Mesenchymal stem cell (in vitro differentiated cells and primary cell): Measurements from ENCODE around the gene EXOC6B.
"Not testable (repeated sequence)": the region's sequence is repeated elsewhere in the genome, so short reads cannot be mapped to it uniquely, and the experiment has no call there.

Source experiments
- DNase-seq: peaks from one replicate; pipeline ENCODE4 v3.0.0-alpha.2; 2013
- H2AFZ ChIP-seq: one replicate; pipeline ENCODE4 v1.6.1; 2013; ENCODE audit warnings: low read depth, mild to moderate bottlenecking, control low read depth, inconsistent platforms, low read length, moderate library complexity
- H2AK5ac ChIP-seq: 2 replicates; pipeline ENCODE4 v1.6.1; 2013; ENCODE audit warnings: low read length, moderate library complexity, mild to moderate bottlenecking, inconsistent platforms; ENCODE audit not compliant: severe bottlenecking
- H2BK120ac ChIP-seq: one replicate; pipeline ENCODE4 v1.6.1; 2013; ENCODE audit warnings: low read depth, mild to moderate bottlenecking, inconsistent platforms, low read length, moderate library complexity
- H2BK12ac ChIP-seq, 2 experiments: one replicate each; pipeline ENCODE4 v1.6.1; 2013; ENCODE audit warnings: inconsistent platforms in 2 of 2, low read length in 2 of 2, mild to moderate bottlenecking in 2 of 2, moderate library complexity in 2 of 2, control low read depth in 1 of 2
- H2BK15ac ChIP-seq: one replicate; pipeline ENCODE4 v1.6.1; 2013; ENCODE audit warnings: mild to moderate bottlenecking, low read depth, inconsistent platforms; ENCODE audit not compliant: poor library complexity, severe bottlenecking
- H2BK5ac ChIP-seq: 2 replicates; pipeline ENCODE4 v1.6.1; 2013; ENCODE audit warnings: low read depth, mild to moderate bottlenecking, low read length, control low read depth, inconsistent platforms; ENCODE audit not compliant: poor library complexity, severe bottlenecking
- H3K14ac ChIP-seq, 2 experiments: one replicate each; pipeline ENCODE4 v1.6.1; 2013; ENCODE audit warnings: inconsistent platforms in 2 of 2, low read length in 2 of 2, control low read depth in 1 of 2, mild to moderate bottlenecking in 1 of 2, moderate library complexity in 1 of 2
- H3K18ac ChIP-seq, 2 experiments: one replicate each; pipeline ENCODE4 v1.6.1; 2013; ENCODE audit warnings: inconsistent platforms in 2 of 2, low read length in 2 of 2, control low read depth in 1 of 2, low read depth in 1 of 2, mild to moderate bottlenecking in 1 of 2
- H3K23ac ChIP-seq, 2 experiments: one replicate each; pipeline ENCODE4 v1.6.1; 2013; ENCODE audit warnings: inconsistent platforms in 2 of 2, low read length in 2 of 2, mild to moderate bottlenecking in 2 of 2, moderate library complexity in 2 of 2, control low read depth in 1 of 2
- H3K27ac ChIP-seq: 2 replicates; pipeline ENCODE4 v1.5.1; 2013; ENCODE audit warnings: mild to moderate bottlenecking, moderate library complexity, low read length, control low read depth, inconsistent platforms; ENCODE audit not compliant: poor library complexity, severe bottlenecking
- H3K27me3 ChIP-seq, 2 experiments: 2 replicates each; pipeline versions ENCODE4 v1.6.1 to v1.7.0; 2013; ENCODE audit warnings: low read length in 2 of 2, mild to moderate bottlenecking in 2 of 2, moderate library complexity in 2 of 2, control low read depth in 1 of 2, inconsistent platforms in 1 of 2; ENCODE audit not compliant: control insufficient read depth in 1 of 2, insufficient read depth in 1 of 2
- H3K36me3 ChIP-seq, 2 experiments: 2 replicates each; pipeline versions ENCODE4 v1.6.1 to v1.7.0; 2013; ENCODE audit warnings: low read length in 2 of 2, control low read depth in 1 of 2, inconsistent platforms in 1 of 2, low read depth in 1 of 2, mild to moderate bottlenecking in 1 of 2; ENCODE audit not compliant: insufficient read depth in 2 of 2, control insufficient read depth in 1 of 2
- H3K4ac ChIP-seq, 2 experiments: one replicate each; pipeline ENCODE4 v1.6.1; 2013; ENCODE audit warnings: inconsistent platforms in 2 of 2, low read length in 2 of 2, mild to moderate bottlenecking in 2 of 2, moderate library complexity in 2 of 2, control low read depth in 1 of 2, low read depth in 1 of 2
- H3K4me1 ChIP-seq: 2 replicates; pipeline ENCODE4 v1.6.1; 2013; ENCODE audit warnings: low read depth, low read length, control low read depth; ENCODE audit not compliant: control insufficient read depth, insufficient read depth
- H3K4me2 ChIP-seq: 2 replicates; pipeline ENCODE4 v1.6.1; 2013; ENCODE audit warnings: low read length, mild to moderate bottlenecking, inconsistent platforms; ENCODE audit not compliant: poor library complexity, severe bottlenecking
- H3K4me3 ChIP-seq, 2 experiments: 2 replicates each; pipeline versions ENCODE4 v1.5.1 to v1.7.0; 2013; ENCODE audit warnings: low read length in 2 of 2, mild to moderate bottlenecking in 2 of 2, control low read depth in 1 of 2, low read depth in 1 of 2; ENCODE audit not compliant: insufficient read depth in 1 of 2
- H3K79me1 ChIP-seq: replicated peaks from 2 replicates; pipeline ENCODE4 v1.6.1; 2013; ENCODE audit warnings: mild to moderate bottlenecking, control low read depth, low read length, inconsistent platforms; ENCODE audit not compliant: poor library complexity, severe bottlenecking
- H3K9ac ChIP-seq: 2 replicates; pipeline ENCODE4 v1.7.0; 2013; ENCODE audit warnings: mild to moderate bottlenecking, low read length, moderate library complexity
- H3K9me3 ChIP-seq: 2 replicates; pipeline ENCODE4 v1.7.0; 2013; ENCODE audit warnings: mild to moderate bottlenecking, low read length; ENCODE audit not compliant: control insufficient read depth
- H4K8ac ChIP-seq: one replicate; pipeline ENCODE4 v1.6.1; 2013; ENCODE audit warnings: inconsistent platforms, mild to moderate bottlenecking, low read length, moderate library complexity
- H4K91ac ChIP-seq: one replicate; pipeline ENCODE4 v1.6.1; 2013; ENCODE audit warnings: mild to moderate bottlenecking, low read length, inconsistent platforms
- WGBS: methylation state at CpG from one replicate; pipeline ENCODE4 v1.1.7; 2013; ENCODE audit warnings: mixed read lengths; 5-methylcytosine and 5-hydroxymethylcytosine counted together

EXOC6B gene

GRCh38 chr2:72484622-72485021 is 341.2 kb downstream of the EXOC6B start:
- not testable (repeated sequence) for H3K14ac ChIP-seq, H2AFZ ChIP-seq, H3K4me1 ChIP-seq, H3K4ac ChIP-seq, H3K4me3 ChIP-seq, H2BK120ac ChIP-seq, H3K9ac ChIP-seq, H2BK15ac ChIP-seq, H3K79me1 ChIP-seq, H4K91ac ChIP-seq, H2AK5ac ChIP-seq, H4K8ac ChIP-seq, H3K23ac ChIP-seq, H2BK12ac ChIP-seq, H3K18ac ChIP-seq, H3K4me2 ChIP-seq, H2BK5ac ChIP-seq, H3K27ac ChIP-seq, H3K9me3 ChIP-seq, DNase-seq, H3K27me3 ChIP-seq
- no CpG with 5 or more reads among the region's 1 CpG for WGBS
- peaks cover 0 to 13% of the 10 kb centered on the region in 2 experiments for H3K36me3 ChIP-seq

GRCh38 chr2:72483346-72483745 is 342.5 kb downstream of the EXOC6B start:
- Histone ChIP-seq H3K4me1 (no peaks in the 10 kb centered on the region), H2BK120ac (no peak overlapping the region), H3K23ac (no peak overlapping the region), H2BK5ac (no peak overlapping the region), H4K91ac (no peak overlapping the region), H3K18ac (no peak overlapping the region), H3K9me3 (no peaks in the 10 kb centered on the region), H4K8ac (no peak overlapping the region), H3K4ac (no peak overlapping the region), H2BK15ac (no peak overlapping the region), H3K14ac (no peak overlapping the region), H3K27ac (no peak overlapping the region), H3K36me3 (peaks cover 0 to 11% of the 10 kb centered on the region in 2 experiments), H3K9ac (no peak overlapping the region), H3K4me3 (no peak overlapping the region), H3K4me2 (no peak overlapping the region), H3K27me3 (no peaks in the 10 kb centered on the region), H2AFZ (no peak overlapping the region), H2BK12ac (no peak overlapping the region), H2AK5ac (no peak overlapping the region), H3K79me1 (no peaks in the 10 kb centered on the region)
- DNase-seq = no peak
- WGBS = 100% methylated on average over 2 of the region's 2 CpGs

- no peak overlapping the region for H2AFZ ChIP-seq
- H2BK120ac ChIP-seq = no peak overlapping the region
- no peak overlapping the region for H3K4me3 ChIP-seq
- no peaks in the 10 kb centered on the region for H3K27me3 ChIP-seq
- no peak overlapping the region for H3K14ac ChIP-seq
- no peak overlapping the region for H4K8ac ChIP-seq
- H3K18ac ChIP-seq = no peak overlapping the region
- no peak overlapping the region for H3K4me2 ChIP-seq
- no peaks in the 10 kb centered on the region for H3K79me1 ChIP-seq
- 93% methylated on average over 3 of the region's 3 CpGs for WGBS
- DNase-seq = no peak
- H3K4me1 ChIP-seq = no peaks in the 10 kb centered on the region
- no peak overlapping the region for H3K4ac ChIP-seq
- H2BK15ac ChIP-seq = no peak overlapping the region
- H3K9ac ChIP-seq = no peak overlapping the region
- peaks cover 52% of the 10 kb centered on the region for H3K9me3 ChIP-seq
- no peak overlapping the region for H2BK12ac ChIP-seq
- H4K91ac ChIP-seq = no peak overlapping the region
- H3K27ac ChIP-seq = no peak overlapping the region
- no peak overlapping the region for H2BK5ac ChIP-seq
- no peak overlapping the region for H2AK5ac ChIP-seq
- H3K23ac ChIP-seq = no peak overlapping the region
- H3K36me3 ChIP-seq = peaks cover 11 to 19% of the 10 kb centered on the region in 2 experiments
Measured at GRCh38 chr2:72475246-72475645, 350.6 kb downstream of the EXOC6B start.

DNA sequence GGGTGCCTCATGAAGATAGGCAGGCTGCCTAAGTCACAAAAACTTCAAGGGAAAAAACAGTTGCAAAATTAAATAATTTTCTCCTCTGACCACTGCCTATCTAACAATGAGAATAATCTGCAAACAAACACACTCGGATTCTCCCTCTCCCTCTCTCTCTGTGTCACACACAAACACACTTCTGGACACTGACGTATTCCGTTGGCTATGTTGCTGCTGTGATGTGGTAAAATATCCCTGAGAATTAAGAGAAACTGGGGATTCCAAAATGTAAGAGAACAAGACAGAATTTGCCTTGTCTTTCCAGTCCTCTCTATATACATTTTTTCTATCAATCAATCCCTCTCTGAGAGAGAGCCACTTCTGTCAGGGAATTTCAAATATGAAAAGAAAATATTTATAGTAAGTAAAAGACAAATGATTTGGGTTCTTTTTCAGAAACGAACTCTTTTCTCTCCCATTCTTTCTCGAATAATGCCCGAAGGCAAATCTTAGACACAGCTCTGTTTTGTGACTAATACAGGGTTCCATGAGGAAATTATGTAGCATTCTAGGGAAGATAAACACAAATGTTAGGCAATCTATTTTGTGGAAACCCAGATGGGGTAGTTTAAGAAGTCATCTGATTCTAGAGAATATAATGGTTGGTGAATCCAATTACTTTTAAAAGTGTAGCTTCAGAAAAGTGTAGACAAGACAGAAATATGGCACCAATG is 367.9 kb downstream of the EXOC6B start:
- H2AFZ ChIP-seq = no peak overlapping the region

More for the DNA sequence above, 367.9 kb downstream of the EXOC6B start:
- Histone ChIP-seq H3K4me2 (no peak overlapping the region), H2BK120ac (no peak overlapping the region), H4K8ac (no peak overlapping the region), H3K23ac (no peak overlapping the region), H2BK12ac (no peak overlapping the region), H2BK15ac (no peak overlapping the region), H3K9me3 (peaks cover 22% of the 10 kb centered on the region), H3K27ac (no peak overlapping the region), H2BK5ac (no peak overlapping the region), H3K4ac (no peak overlapping the region), H3K18ac (no peak overlapping the region), H3K14ac (no peak overlapping the region), H3K27me3 (no peaks in the 10 kb centered on the region), H3K9ac (peak overlapping the region; percentile 64), H3K79me1 (peaks cover 1% of the 10 kb centered on the region), H3K4me1 (no peaks in the 10 kb centered on the region), H3K4me3 (no peak overlapping the region), H3K36me3 (peaks cover 0 to 5% of the 10 kb centered on the region in 2 experiments), H2AK5ac (no peak overlapping the region), H4K91ac (no peak overlapping the region)
- DNase-seq = peak; percentile 63
- WGBS = 86% methylated on average over 5 of the region's 6 CpGs
